ENCODE measurements around the gene PCDHAC1. TPM values are rescaled to one million over a fixed set of nuclear protein-coding genes. Genes with fewer than 3 reads are reported as not detected.

Gene PCDHAC1
- total RNA-seq, 1 experiment from 2014 or later = not detected

- Histone ChIP-seq H3K4me3 (ENCODE audit: low read depth, low read length) (no peak overlapping the region), H3K36me3 (ENCODE audit: control insufficient read depth, insufficient read depth, low read length) (no peaks in the 10 kb centered on the region), H3K4me1 (no peaks in the 10 kb centered on the region), H3K27me3 (replicated peaks; ENCODE audit: control insufficient read depth, insufficient read depth, low read length) (no peaks in the 10 kb centered on the region), H3K9me3 (no peaks in the 10 kb centered on the region)
- Mint-ChIP-seq H3K9me3 (ENCODE audit: unreplicated experiment) (no peaks in the 10 kb centered on the region), H3K27me3 (ENCODE audit: insufficient read depth, unreplicated experiment) (no peaks in the 10 kb centered on the region), H3K4me3 (ENCODE audit: unreplicated experiment) (no peak overlapping the region), H3K27ac (ENCODE audit: unreplicated experiment) (no peak overlapping the region), H3K36me3 (ENCODE audit: insufficient read depth, unreplicated experiment) (no peaks in the 10 kb centered on the region), H3K4me1 (ENCODE audit: low read depth, unreplicated experiment) (no peaks in the 10 kb centered on the region)
- ChIA-PET POLR2A (no interaction called here), CTCF (no interaction called here)
- TF ChIP-seq, protein P1, sequence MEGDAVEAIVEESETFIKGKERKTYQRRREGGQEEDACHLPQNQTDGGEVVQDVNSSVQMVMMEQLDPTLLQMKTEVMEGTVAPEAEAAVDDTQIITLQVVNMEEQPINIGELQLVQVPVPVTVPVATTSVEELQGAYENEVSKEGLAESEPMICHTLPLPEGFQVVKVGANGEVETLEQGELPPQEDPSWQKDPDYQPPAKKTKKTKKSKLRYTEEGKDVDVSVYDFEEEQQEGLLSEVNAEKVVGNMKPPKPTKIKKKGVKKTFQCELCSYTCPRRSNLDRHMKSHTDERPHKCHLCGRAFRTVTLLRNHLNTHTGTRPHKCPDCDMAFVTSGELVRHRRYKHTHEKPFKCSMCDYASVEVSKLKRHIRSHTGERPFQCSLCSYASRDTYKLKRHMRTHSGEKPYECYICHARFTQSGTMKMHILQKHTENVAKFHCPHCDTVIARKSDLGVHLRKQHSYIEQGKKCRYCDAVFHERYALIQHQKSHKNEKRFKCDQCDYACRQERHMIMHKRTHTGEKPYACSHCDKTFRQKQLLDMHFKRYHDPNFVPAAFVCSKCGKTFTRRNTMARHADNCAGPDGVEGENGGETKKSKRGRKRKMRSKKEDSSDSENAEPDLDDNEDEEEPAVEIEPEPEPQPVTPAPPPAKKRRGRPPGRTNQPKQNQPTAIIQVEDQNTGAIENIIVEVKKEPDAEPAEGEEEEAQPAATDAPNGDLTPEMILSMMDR (IDR thresholded peaks at IDR 0.05; ENCODE audit: insufficient read depth in 1 of 2, low read depth in 1 of 2, low read length in 1 of 2, severe bottlenecking in 1 of 2, unreplicated experiment in 1 of 2) = no peak
- intact Hi-C loops (cut with micrococcal nuclease; ENCODE audit: unreplicated experiment) = no loop called here
- no peak for DNase-seq
- BruUV-seq (replicated peaks) = no TSS peak
These were observed 36.1 kb downstream of the PCDHAC1 start for GRCh38 chr5:140962190-140962589.

DNA sequence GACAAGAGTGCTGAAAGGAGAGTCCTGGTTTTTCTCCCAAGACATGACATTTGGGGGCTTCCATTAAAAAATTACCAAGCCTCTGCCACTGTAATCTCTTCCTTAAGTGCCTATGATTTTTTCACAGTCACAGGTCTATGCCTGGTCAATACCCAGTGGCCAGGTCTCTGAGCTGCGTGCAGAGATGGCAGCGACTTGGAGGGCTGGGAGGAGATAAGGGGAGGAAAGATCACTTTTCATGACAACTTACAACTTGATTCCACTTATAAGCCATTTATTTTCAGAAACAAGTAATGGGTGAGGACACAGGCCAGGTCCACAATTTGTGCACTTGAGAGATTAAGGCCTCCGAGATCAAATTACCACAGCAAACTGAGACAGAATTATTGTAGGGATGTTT, 38.3 kb downstream of the PCDHAC1 start:
- CTCF ChIA-PET = no interaction called here
- intact Hi-C loops (cut with micrococcal nuclease; ENCODE audit: unreplicated experiment) = no loop called here
- no TSS peak for BruUV-seq (replicated peaks)

GRCh38 chr5:140965905-140966292, 39.8 kb downstream of the PCDHAC1 start:
- H3K27me3 Mint-ChIP-seq (ENCODE audit: insufficient read depth, unreplicated experiment) = no peaks in the 10 kb centered on the region
- BruUV-seq (replicated peaks) = no TSS peak
- no peaks in the 10 kb centered on the region for H3K4me1 ChIP-seq
- TF ChIP-seq, protein P1 (IDR thresholded peaks at IDR 0.05; ENCODE audit: insufficient read depth in 1 of 2, low read depth in 1 of 2, low read length in 1 of 2, severe bottlenecking in 1 of 2, unreplicated experiment in 1 of 2) = no peak
- H3K4me3 ChIP-seq (ENCODE audit: low read depth, low read length) = no peak overlapping the region
- no peaks in the 10 kb centered on the region for H3K27me3 ChIP-seq (replicated peaks; ENCODE audit: control insufficient read depth, insufficient read depth, low read length)
- no peak for DNase-seq
- H3K9me3 Mint-ChIP-seq (ENCODE audit: unreplicated experiment) = no peaks in the 10 kb centered on the region
- no peaks in the 10 kb centered on the region for H3K36me3 ChIP-seq (ENCODE audit: control insufficient read depth, insufficient read depth, low read length)
- H3K27ac Mint-ChIP-seq (ENCODE audit: unreplicated experiment) = no peak overlapping the region
- no peaks in the 10 kb centered on the region for H3K36me3 Mint-ChIP-seq (ENCODE audit: insufficient read depth, unreplicated experiment)
- POLR2A ChIA-PET = no interaction called here
- CTCF ChIA-PET = no interaction called here
- no peaks in the 10 kb centered on the region for H3K9me3 ChIP-seq
- H3K4me1 Mint-ChIP-seq (ENCODE audit: low read depth, unreplicated experiment) = no peaks in the 10 kb centered on the region
- intact Hi-C loops (cut with micrococcal nuclease; ENCODE audit: unreplicated experiment) = no loop called here
- no peak overlapping the region for H3K4me3 Mint-ChIP-seq (ENCODE audit: unreplicated experiment)

More for the DNA sequence above, 38.3 kb downstream of the PCDHAC1 start:
- Mint-ChIP-seq H3K9me3 (ENCODE audit: unreplicated experiment) (no peaks in the 10 kb centered on the region), H3K4me1 (ENCODE audit: low read depth, unreplicated experiment) (no peaks in the 10 kb centered on the region), H3K36me3 (ENCODE audit: insufficient read depth, unreplicated experiment) (no peaks in the 10 kb centered on the region), H3K27ac (ENCODE audit: unreplicated experiment) (no peak overlapping the region), H3K27me3 (ENCODE audit: insufficient read depth, unreplicated experiment) (no peaks in the 10 kb centered on the region), H3K4me3 (ENCODE audit: unreplicated experiment) (no peak overlapping the region)
- no peak for DNase-seq
- Histone ChIP-seq H3K9me3 (no peaks in the 10 kb centered on the region), H3K4me1 (no peaks in the 10 kb centered on the region), H3K27me3 (replicated peaks; ENCODE audit: control insufficient read depth, insufficient read depth, low read length) (no peaks in the 10 kb centered on the region), H3K4me3 (ENCODE audit: low read depth, low read length) (no peak overlapping the region), H3K36me3 (ENCODE audit: control insufficient read depth, insufficient read depth, low read length) (no peaks in the 10 kb centered on the region)
- TF ChIP-seq, protein P1 (IDR thresholded peaks at IDR 0.05; ENCODE audit: insufficient read depth in 1 of 2, low read depth in 1 of 2, low read length in 1 of 2, severe bottlenecking in 1 of 2, unreplicated experiment in 1 of 2) = no peak
- POLR2A ChIA-PET = no interaction called here
